GM18511 (cell line): ENCODE measurements around the gene DYDC2.

ENCODE experiments used
- ATAC-seq: cut with Tn5 transposase; IDR thresholded peaks from one replicate; pipeline ENCODE4 v1.9.1; 2021; ENCODE audit warnings: mild to moderate bottlenecking, moderate library complexity; ENCODE audit not compliant: unreplicated experiment

DYDC2 gene

DNA sequence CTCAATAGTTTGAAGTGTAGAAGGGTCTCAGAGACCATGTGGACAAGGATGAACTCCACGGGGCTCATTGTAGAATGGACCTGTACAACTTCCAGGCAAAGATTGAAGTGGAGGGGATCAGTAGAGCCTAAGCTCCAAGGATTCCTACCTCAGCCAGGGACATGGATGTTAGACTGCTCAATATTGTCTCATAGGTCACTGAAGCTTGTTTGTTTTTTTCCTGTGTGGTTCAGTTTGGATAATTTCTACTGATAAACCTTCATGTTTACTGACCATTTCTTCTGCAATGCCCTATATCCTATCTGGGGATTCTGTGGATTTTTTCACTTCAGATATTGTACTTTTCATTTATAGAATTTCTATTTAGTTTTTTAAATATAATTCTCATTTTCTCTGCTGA is 8.9 kb downstream of the DYDC2 start:
- ATAC-seq = no peak

DNA sequence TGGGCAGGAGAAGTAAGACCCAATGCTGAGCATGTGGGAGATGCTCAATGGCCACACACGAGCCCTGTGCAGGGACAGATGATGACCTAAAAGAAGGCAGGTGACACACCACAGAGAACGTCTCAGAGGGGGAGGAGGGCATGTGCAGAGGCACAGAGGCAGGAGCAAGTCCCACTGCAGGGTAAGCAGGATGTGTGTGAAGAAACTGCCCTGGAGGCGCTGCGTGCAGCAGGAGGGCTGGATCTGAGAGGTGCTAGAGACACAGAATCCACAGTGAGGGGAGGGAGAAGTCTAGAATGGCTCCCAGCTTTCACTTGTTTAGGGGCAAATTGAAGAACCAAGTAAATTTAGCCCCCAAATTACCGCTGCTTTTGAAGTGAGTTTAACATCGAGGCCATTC is 14.9 kb downstream of the DYDC2 start:
- no peak for ATAC-seq

DNA sequence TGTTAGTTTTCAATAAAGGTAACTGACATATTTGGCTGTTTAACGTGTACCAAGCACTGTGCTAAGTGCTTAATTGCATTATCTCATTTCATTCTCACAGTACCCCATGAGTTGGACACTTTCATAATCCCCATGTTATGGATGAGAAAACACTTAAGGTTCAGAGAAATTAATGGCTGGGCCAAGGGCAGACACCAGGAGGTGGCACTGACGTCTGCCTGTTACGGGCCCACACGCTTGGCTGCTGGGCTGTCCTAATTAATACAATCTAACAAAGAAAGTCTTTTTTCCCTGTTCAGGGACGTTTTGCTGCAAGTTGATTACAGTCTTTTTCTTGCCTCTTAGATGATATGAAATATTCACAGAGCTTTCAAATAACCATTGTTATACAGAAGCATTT is 16.1 kb downstream of the DYDC2 start:
- no peak for ATAC-seq

DNA sequence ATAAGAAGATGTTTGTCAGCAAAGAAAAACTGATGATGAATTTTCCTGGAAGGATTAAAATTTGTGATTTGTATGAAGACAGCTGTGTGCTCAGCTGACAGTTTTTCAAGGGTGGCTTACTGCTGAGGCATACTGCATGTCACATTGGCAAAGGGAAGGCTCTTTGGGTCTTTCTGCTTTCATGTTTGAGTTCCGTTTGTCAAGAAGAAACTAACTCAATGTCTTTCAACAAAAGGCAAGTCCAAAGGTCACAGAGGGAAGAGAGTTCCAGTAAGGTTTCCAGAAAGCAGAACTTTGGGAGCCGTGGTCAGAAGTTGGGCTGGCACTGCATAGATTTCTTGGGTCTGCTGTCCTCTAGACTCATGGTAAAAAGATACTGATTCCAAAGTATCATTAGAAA is 16.9 kb downstream of the DYDC2 start:
- no peak for ATAC-seq

DNA sequence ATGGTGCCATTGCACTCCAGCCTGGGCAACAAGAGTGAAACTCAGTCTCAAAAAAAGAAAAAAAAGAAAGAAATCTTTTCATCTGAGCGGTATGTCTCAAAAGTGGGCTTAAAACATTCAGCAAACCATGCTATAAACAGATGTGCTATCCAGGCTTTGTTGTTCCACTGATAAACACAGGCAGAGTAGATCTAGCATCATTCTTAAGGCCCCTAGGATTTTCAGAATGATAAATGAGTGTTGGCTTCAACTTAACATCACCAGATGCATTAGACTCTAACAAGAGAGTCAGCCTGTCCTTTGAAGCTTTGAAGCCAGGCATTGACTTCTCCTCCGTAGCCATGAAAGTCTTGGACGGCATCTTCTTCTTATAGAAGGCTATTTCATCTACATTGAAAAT is 23.1 kb downstream of the DYDC2 start:
- no peak for ATAC-seq

DNA sequence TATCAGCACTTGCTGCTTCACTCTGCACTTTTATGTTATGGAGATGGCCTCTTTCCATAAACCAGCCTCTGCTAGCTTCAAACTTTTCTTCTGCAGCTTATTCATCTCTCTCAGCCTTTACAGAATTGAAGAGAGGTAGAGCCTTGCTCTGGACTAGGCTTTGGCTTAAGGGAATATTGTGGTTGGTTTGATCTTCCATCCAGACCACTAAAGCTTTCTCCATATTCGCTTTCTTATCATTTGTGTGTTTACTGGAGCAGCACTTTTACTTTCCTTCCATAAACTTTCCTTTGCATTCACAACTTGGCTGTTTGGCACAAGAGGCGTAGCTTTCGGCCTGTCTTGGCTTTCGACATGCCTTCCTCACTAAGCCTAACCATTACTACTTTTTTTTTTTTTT is 23.6 kb downstream of the DYDC2 start:
- no peak for ATAC-seq

DNA sequence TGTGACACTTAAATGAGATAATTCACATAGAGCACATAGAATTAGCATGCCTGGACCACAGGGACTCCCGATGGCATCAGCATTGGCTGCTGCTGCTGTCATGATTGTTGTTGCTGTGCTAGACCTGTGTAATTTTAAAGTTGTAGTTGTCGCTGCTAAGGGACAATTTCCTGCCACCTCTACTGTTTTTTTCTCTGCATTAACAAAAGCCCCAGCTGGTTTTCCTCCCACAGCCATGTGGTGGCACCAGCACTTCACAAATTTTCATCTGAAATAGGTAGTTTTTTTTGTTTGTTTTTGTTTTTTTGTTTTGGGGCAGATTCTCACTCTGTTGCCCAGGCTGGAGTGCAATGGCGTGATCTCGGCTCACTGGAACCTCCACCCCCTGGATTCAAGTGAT is 26.4 kb downstream of the DYDC2 start:
- ATAC-seq = peak; percentile 74

DNA sequence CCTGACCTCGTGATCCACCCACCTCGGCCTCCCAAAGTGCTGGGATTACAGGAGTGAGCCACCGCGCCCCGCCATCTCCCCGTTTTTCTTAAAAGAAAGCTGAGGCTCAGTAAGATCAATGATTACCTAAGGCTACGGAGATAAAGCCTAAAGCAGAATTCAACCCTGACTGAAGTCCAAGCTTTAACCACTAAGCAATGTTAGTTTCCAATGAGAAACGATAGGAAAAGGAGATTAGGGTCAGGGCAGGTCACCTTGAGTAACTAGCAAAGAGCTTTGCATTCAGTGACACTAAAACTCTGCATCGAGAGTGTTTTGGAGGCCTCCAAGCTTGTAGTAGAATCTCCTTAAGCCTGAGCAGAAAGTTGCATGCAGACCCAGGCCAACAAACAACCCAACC is 34.2 kb downstream of the DYDC2 start:
- no peak for ATAC-seq

DNA sequence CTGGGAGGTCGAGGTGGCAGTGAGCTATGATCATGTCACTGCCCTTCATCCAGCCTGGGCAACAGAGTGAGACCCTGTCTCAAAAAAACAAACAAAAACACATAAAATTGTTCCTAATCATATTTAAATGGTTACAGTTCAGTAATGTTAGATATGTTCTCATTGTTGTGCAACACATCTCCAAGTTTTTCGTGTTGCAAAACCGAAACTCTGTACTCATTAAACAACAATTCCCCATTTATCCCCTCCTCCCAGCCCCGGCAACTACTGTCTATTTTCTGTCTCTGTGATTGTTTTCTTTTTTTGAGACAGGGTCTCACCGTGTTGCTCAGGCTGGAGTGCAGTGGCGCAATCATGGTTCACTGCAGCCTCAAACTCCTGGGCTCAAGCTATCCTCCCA is 35.7 kb downstream of the DYDC2 start:
- ATAC-seq = no peak

DNA sequence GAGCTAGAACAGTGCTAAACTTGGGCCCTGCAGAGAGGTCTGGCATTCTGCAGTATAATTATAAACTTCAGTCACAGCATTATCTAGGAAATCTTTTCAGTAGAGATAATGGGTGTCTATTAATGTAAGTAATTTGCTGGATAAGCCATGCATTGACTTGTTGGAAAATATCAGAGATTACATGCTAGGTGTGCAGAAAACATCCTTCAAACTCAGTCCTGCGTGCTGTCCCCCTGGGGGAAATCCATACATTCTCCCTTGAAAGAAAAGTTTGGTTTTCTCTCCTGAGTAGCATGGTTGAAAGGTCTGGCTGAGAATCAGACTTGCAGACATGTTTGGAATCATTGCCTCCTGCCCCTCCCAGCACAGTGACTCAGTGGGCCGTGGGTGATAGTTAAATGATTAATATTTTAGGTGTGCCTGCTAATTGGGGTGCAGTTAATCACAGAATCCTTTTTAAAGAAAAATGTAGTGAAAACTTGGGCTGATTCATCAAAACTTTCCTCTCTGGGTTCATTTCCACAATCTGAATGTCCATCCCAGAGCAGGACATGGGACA is 37.9 kb downstream of the DYDC2 start:
- ATAC-seq = no peak

DNA sequence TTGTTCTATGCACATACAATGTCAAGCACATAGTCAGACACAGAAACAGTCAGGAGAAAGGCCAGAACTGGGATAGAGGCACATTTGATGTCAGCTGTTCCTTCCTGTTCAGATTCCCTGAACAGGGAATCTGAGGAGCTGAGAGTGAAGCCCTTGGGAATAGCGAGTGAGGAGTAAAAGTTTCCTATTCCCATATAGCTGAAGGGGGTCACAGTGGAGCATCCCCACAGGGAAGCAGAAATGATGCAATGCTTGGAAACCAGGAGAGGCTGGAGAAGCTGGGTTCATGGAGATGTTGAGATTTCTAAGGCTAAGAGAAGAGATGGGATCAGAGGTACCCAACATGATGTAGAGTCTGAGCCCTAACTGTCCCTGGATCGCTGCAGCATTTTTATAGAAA is 40.4 kb downstream of the DYDC2 start:
- no peak for ATAC-seq

DNA sequence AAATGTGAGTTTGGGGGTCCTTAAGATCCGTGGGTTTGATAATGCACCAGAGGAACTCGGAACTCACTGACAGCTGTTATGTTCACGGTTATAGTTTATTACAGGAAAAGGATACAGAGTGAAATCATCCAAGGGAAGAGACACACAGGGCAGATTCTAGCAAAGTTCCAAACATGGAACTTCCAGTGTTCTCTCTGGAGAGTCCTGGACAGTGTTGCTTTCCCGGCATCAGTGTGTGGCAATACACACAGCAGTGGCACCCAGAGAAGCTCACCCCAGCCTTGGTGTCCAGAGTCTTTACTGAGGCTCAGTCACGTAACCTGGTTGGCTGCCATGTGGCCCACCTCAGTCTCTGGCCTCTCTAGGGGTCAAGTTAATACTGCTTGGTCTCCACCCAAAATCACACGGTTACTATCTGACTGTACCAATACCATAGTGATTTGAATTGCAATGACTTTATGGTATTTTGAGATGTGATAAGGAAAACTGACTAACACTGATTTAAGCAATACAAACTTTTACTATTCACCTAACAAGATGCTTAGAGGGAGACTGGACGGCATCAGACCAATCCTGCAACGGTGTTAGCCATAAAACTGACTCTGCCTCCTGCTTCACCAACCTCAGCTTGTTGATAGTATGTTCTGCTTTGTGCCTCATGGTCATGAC is 43.7 kb downstream of the DYDC2 start:
- ATAC-seq = no peak

DNA sequence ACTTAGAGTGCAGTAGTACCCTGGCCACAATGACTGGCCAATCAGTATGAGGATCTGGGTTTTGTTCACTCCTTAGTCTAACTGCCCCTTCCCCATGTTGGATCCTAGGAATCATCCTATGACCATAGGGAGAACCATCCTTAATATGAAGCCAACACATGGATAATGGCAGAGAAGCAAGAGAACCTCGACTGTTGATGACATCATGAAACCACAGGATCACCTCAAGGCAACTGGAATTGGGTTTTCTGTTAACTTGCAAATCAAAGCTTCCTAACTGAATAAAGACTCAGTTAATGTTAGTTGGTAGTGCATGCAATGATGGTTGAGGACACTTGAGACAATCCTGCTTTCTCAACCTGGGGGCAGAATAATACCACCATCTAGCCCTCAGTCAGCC is 48.5 kb downstream of the DYDC2 start:
- no peak for ATAC-seq

DNA sequence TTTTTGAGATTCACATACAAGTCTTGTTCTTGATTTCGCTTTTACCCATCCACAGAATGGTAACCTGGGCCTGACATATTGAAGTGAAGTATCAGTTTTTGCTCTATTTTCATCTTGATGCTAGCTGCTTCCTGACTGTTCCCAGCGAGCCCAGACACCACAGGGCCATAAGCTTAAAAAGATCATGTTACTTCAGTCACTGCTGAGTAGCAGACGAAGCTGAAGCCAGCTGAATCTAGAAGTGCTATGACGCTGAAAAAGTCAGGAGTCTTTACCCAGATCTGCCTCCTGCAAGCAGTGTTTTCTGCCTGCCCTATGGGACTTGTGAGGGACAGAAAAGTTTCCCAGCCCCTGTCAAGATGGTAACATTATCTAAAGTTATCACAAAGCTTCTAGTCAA is 49.0 kb downstream of the DYDC2 start:
- ATAC-seq = no peak

DNA sequence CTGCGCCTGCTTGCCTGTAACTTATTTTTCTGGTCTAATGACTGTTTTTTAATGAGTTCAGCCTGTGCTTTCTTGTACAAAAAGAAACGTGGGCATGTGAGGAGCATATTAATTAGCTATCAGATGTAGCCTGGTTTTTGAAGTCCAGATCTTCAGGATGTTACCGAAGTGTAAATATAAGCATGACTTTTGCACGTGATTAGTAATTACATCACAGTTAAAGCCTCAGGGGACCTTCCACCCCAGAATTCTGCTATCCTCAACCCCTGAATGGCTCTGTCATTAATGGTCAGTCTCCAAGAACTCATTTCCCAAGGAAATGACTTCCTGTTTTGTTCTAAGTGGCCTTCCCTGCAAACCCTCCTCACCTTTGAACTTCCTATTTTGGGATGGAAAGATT is 49.6 kb downstream of the DYDC2 start:
- no peak for ATAC-seq

DNA sequence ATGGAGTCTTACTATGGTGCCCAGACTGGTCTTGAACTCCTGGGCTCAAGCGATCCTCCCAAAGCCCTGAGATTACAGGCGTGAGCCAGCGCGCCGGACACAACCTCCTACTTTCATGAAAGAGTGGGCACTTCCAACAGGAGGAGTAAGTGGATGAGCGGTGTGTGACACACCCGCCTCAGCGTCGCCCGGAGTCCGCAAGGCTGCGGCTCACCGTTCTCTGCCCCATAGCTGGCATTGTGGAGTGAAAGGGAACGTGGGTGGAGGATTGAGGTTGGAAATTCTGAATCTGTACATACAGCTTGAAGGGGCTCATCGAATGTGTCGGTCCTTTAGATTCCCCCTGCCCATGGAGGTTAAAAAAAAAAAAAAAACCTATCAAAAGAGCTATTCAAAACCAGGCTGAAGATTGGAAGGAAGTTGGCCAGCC is 51.2 kb downstream of the DYDC2 start:
- peak; percentile 45 for ATAC-seq

DNA sequence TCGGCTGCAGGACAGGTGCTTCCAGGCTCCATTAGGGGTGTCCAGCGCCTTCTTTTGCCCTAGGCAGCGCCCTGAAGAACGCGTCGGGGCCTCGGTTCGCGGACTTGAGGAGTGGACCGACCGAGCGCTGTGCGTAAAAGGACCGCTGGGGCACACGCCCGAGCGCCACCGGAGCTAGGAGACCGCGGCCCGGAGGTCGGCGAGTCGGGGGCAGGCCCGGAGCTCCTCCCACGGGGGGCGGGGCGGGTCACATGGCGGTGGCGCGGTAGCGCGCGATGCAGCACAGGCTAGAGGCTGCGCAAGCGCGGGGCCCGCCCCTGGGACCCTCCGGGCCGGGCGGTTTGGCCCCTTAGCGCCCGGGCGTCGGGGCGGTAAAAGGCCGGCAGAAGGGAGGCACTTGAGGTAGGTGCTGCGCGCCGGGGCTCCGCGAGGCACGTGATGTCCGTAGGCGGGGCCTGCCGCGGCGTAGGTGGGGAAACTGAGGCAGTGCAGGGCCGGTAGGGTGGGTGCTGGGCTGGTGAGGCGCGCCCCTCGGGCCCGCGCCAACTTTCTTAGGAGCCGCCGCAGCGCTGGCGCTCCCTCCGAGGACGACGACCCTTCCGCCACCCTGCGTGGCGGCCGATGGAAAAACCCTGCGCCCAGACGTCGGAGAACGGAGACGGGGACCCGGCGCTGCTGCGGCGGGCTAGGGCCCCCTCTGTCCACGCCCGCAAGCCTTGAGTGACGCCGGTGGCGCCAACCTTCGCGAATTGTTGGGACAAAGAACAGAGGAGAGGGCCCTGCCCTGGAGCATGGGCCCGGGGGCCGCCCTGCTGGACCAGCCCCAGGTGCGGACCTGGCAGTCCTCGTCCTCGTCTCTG is 51.9 kb downstream of the DYDC2 start, which contains the start of gene PRXL2A:
Gene PRXL2A (plus strand): TSS at position 310 of the 860 bp plus-strand sequence. CDS start 11,917 bp downstream, outside the sequence.
- ATAC-seq = peak; percentile 96

DNA sequence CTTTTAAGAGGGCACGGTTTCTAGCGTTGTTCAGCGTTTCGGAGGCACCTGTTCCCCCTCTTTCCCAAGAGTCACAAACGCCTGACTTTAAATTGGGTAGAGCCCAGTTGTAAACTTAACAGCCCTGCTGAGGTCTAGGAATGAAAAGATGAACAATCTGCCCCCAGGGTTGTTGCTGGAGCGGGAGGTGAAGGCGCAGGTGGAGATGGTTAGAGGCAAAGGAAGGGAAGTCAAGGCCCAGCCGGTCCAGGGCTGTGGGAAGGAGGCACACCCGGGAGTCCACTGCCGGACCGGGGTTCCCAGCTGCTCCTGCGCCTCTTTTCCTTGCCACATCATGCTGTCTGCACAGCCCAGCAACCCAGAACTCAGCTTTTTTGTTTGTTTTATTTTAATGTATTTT is 52.5 kb downstream of the DYDC2 start:
- no peak for ATAC-seq

DNA sequence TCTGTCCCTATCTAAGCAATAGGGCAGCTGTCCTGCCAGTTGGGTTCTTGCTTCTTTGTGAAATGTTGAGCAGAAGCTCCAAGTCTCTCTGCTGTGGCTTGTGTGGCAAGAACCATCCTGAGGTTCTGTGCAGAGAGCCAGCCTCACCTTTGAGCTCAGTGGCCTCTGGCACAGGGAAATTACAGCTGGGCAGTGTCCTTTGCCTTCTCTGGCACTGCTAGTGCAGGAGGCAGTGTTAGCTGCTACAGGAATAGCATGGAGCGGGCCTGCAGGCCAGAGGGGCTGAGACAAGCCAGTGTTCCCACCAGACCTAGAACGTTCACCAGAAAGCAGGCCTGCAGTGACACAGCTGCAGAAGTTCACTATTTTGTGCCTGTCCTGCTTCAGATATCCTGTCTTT is 53.5 kb downstream of the DYDC2 start:
- ATAC-seq = no peak

DNA sequence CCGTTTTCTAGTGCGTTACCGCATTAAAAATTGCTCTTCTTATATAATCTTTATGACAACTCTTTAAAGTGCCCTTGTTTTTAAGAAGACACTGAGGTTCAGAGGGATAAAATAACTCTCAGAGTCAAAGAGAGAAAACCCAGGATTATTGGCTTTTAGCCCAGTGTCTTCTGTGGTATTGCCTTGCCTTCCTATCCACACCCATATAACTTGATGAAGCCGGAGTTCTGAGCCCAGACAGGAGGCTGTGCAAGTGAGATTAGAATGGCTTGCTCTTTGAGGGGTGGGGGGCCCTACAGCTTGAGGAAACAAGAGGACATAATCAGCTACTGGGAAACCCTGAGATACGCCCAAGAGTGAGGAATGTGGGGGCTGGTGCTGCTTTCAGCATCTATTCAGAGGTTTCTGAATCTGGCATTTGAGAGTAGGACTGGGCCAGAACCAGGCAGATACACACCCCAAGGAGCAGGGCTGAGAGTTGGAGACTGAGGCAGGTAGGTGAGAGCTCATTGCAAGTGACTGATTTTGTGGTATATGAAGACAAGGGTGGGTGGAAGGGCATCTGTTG is 54.1 kb downstream of the DYDC2 start:
- no peak for ATAC-seq

DNA sequence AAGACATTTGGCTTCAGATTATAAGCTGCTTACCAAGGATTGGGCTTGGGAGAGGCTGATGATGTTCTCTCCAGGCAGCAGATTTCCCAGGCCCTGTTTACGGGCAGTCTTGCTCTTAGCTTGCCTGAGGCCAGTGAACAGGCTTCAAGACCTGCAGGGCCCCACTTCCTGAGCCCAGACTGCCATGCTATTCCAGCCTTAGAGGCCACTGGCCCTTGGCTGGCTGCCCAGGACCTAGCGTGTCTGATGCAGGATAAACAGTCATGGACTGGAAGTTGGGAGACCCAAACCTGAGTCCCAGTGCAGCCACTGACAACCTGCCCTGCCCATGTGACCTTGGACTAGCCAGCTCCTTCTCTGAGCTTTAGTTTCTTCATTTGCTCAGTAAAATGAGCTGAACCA is 54.7 kb downstream of the DYDC2 start:
- ATAC-seq = no peak
